Measurements from ENCODE around the gene KY.
A peak's percentile ranks its signal among the peaks of the same experiment; 100 is the strongest.
"Not testable (repeated sequence)": the region's sequence is repeated elsewhere in the genome, so short reads cannot be mapped to it uniquely, and the experiment has no call there.

Gene KY

GRCh38 chr3:134601539-134602439 lies 49.0 kb downstream of the KY start:
- DNase-seq (ENCODE audit: low read depth) = no peak

GRCh38 chr3:134600685-134601463 lies 49.9 kb downstream of the KY start:
- peak; percentile 7 for DNase-seq (ENCODE audit: low read depth)

GRCh38 chr3:134600206-134600605 lies 50.6 kb downstream of the KY start:
- DNase-seq (ENCODE audit: low read depth) = no peak

GRCh38 chr3:134598763-134599545 lies 51.9 kb downstream of the KY start:
- DNase-seq (ENCODE audit: low read depth) = no peak

GRCh38 chr3:134597390-134597970 lies 53.3 kb downstream of the KY start:
- DNase-seq (ENCODE audit: low read depth) = no peak

- DNase-seq (ENCODE audit: low read depth) = not testable (repeated sequence)
Measured at GRCh38 chr3:134594986-134595385, 55.8 kb downstream of the KY start.

- no peak for DNase-seq (ENCODE audit: low read depth)
Measured at GRCh38 chr3:134594331-134594741, 56.5 kb downstream of the KY start.

- no peak for DNase-seq (ENCODE audit: low read depth)
Measured at GRCh38 chr3:134592806-134593205, 58.0 kb downstream of the KY start.

GRCh38 chr3:134590766-134591165 lies 60.1 kb downstream of the KY start:
- DNase-seq (ENCODE audit: low read depth) = no peak

- no peak for DNase-seq (ENCODE audit: low read depth)
Measured at GRCh38 chr3:134579141-134579665, 71.6 kb downstream of the KY start.

- DNase-seq (ENCODE audit: low read depth) = no peak
Measured at GRCh38 chr3:134576831-134577230, 74.0 kb downstream of the KY start.

GRCh38 chr3:134576426-134576825 lies 74.4 kb downstream of the KY start:
- DNase-seq (ENCODE audit: low read depth) = no peak

GRCh38 chr3:134569899-134570298 lies 80.9 kb downstream of the KY start:
- DNase-seq (ENCODE audit: low read depth) = not testable (repeated sequence)

- DNase-seq (ENCODE audit: low read depth) = no peak
Measured at GRCh38 chr3:134568790-134569189, 82.0 kb downstream of the KY start.

GRCh38 chr3:134567605-134568004 lies 83.2 kb downstream of the KY start:
- no peak for DNase-seq (ENCODE audit: low read depth)

GRCh38 chr3:134564991-134565390 lies 85.8 kb downstream of the KY start:
- DNase-seq (ENCODE audit: low read depth) = no peak

GRCh38 chr3:134563601-134564000 lies 87.2 kb downstream of the KY start:
- no peak for DNase-seq (ENCODE audit: low read depth)

- DNase-seq (ENCODE audit: low read depth) = no peak
Measured at GRCh38 chr3:134562055-134562454, 88.8 kb downstream of the KY start.

GRCh38 chr3:134559591-134559990 lies 91.2 kb downstream of the KY start:
- no peak for DNase-seq (ENCODE audit: low read depth)
